Erythroblast (primary cell): ENCODE data around the gene CDH24.
"Not testable (repeated sequence)": the region's sequence is repeated elsewhere in the genome, so short reads cannot be mapped to it uniquely, and the experiment has no call there.

Experiments used
- DNase-seq, 2 experiments: peaks; one replicate each; lab custom pipeline; 2025; lab: John Stamatoyannopoulos, UW
- GATA1 ChIP-seq: IDR thresholded peaks from 2 replicates; pipeline ENCODE4 v1.6.1; 2011; ENCODE audit warnings: low read depth, mild to moderate bottlenecking, control low read depth, low read length, moderate library complexity
- POLR2A ChIP-seq: IDR thresholded peaks from 2 replicates; pipeline ENCODE4 v1.6.1; 2011; ENCODE audit warnings: mild to moderate bottlenecking, low read length

The CDH24 gene

GRCh38 chr14:23020143-23021128, 36.9 kb downstream of the CDH24 start:
- TF ChIP-seq POLR2A (no peak), GATA1 (peak; percentile 48)
- DNase-seq: peak; percentile 63 to 86

GRCh38 chr14:23018107-23018506, 39.2 kb downstream of the CDH24 start:
- TF ChIP-seq POLR2A (no peak), GATA1 (no peak)
- no peak for DNase-seq

GRCh38 chr14:23017091-23017490, 40.2 kb downstream of the CDH24 start:
- TF ChIP-seq POLR2A (no peak), GATA1 (no peak)
- no peak for DNase-seq

GRCh38 chr14:23015618-23016017, 41.7 kb downstream of the CDH24 start:
- no peak for TF ChIP-seq GATA1
- TF ChIP-seq POLR2A: no peak
- DNase-seq: no peak

- DNase-seq: not testable (repeated sequence)
These were observed 43.6 kb downstream of the CDH24 start for GRCh38 chr14:23013749-23014054.

- TF ChIP-seq POLR2A: no peak
- no peak for TF ChIP-seq GATA1
- no peak for DNase-seq
These were observed 44.1 kb downstream of the CDH24 start for GRCh38 chr14:23013054-23013748.

GRCh38 chr14:23009939-23010726, 47.2 kb downstream of the CDH24 start, which contains the start of gene C14orf93:
Gene C14orf93, minus strand, starts transcription at chr14:23010143. Its CDS starts 11,120 bp downstream, at chr14:22999023.
- TF ChIP-seq GATA1 (no peak), POLR2A (peak; percentile 66)
- DNase-seq: peak; percentile 85 to 87

- DNase-seq: peak; percentile 54 to 59
These were observed 47.8 kb downstream of the CDH24 start for GRCh38 chr14:23009483-23009938.

GRCh38 chr14:23008831-23009230, 48.5 kb downstream of the CDH24 start:
- no peak for TF ChIP-seq POLR2A
- no peak for TF ChIP-seq GATA1
- DNase-seq: peak; percentile 10 to 33

More at GRCh38 chr14:23009483-23009938, 47.8 kb downstream of the CDH24 start:
- no peak for TF ChIP-seq GATA1

GRCh38 chr14:23006544-23007419, 50.5 kb downstream of the CDH24 start:
- DNase-seq: peak; percentile 99
- no peak for TF ChIP-seq GATA1
- TF ChIP-seq POLR2A: peak; percentile 98

GRCh38 chr14:23006188-23006534, 51.2 kb downstream of the CDH24 start:
- peak; percentile 39 to 60 for DNase-seq
- TF ChIP-seq POLR2A (no peak), GATA1 (no peak)

GRCh38 chr14:23005451-23006187, 51.7 kb downstream of the CDH24 start:
- TF ChIP-seq POLR2A (peak; percentile 8), GATA1 (no peak)
- peak in 1 of 2 experiments; percentile 43 for DNase-seq

GRCh38 chr14:23004274-23004673, 53.0 kb downstream of the CDH24 start:
- DNase-seq: not testable (repeated sequence)
